ENCODE data around the gene FAR1. TPM values are rescaled to one million over a fixed set of nuclear protein-coding genes. Genes with fewer than 3 reads are reported as not detected.
"Not testable (repeated sequence)": the region's sequence is repeated elsewhere in the genome, so short reads cannot be mapped to it uniquely, and the experiment has no call there.

The FAR1 gene
- total and polyA plus RNA-seq, 2 of the 4 experiments (the other 2 are of a cell fraction): 35.3 to 119 TPM

DNA sequence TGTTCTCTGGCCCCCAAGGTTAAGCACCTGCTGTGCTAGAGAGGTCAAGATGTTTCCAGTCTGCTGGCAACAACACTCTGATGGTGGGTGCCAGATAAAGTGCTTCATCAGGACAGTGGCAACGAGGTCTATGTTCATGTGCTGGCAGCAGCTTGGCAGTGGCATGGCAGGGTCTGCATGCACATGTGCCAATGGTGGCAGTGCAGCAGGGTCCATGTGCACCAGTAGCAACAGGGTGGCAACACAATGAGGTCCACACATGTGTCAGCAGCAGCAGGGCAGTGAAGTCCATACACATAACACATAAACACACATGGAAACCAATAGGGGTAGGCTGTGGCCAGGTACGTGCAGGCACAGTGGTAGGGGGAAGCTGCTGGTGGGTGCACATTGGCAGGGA lies 48.4 kb upstream of the FAR1 start (continued):
- TF ChIP-seq RCOR1 (IDR thresholded peaks at IDR 0.05; ENCODE audit: insufficient replicate concordance, low read length): no peak

DNA sequence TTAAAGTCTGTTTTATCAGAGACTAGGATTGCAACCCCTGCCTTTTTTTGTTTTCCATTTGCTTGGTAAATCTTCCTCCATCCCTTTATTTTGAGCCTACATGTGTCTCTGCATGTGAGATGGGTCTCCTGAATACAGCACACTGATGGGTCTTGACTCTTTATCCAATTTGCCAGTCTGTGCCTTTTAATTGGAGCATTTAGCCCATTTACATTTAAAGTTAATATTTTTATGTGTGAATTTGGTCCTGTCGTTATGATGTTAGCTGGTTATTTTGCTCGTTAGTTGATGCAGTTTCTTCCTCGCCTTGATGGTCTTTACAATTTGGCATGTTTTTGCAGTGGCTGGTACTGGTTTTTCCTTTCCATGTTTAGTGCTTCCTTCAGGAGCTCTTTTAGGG lies 41.6 kb upstream of the FAR1 start:
- H3K18ac ChIP-seq (ENCODE audit: low read depth, low read length); H3K9me3 ChIP-seq (ENCODE audit: control insufficient read depth, insufficient read depth, low read length); H3K9me1 ChIP-seq (ENCODE audit: insufficient read depth, low read length); H2BK5ac ChIP-seq (ENCODE audit: low read depth, low read length, poor library complexity, severe bottlenecking); dilution Hi-C loops (cut with HindIII; ENCODE audit: low sequenced_read_pairs, unreplicated experiment); H4K5ac ChIP-seq (ENCODE audit: low read depth, low read length); H2AK5ac ChIP-seq (ENCODE audit: low read depth, low read length); in situ Hi-C loops (cut with MboI; ENCODE audit: low sequenced_read_pairs); CTCF ChIA-PET; H4K91ac ChIP-seq (ENCODE audit: insufficient read depth, low read depth, low read length); H3K4ac ChIP-seq (ENCODE audit: low read depth, low read length); H2BK20ac ChIP-seq (ENCODE audit: low read depth, low read length); H3K36me3 ChIP-seq (ENCODE audit: control insufficient read depth, insufficient read depth, low read length); H3K4me1 ChIP-seq (ENCODE audit: control insufficient read depth, insufficient read depth, low read length); intact Hi-C loops (cut with micrococcal nuclease); H3K27me3 ChIP-seq (ENCODE audit: control insufficient read depth, insufficient read depth, low read length); H3K4me3 ChIP-seq (ENCODE audit: insufficient read depth, low read depth, low read length); H3K79me1 ChIP-seq (ENCODE audit: low read depth in 1 of 2, low read length in 2 of 2); BruUV-seq (replicated peaks); ATAC-seq (ENCODE audit: low read depth); H3K23ac ChIP-seq (ENCODE audit: low read depth, low read length); H2BK120ac ChIP-seq (ENCODE audit: low read depth, low read length); H3K56ac ChIP-seq (ENCODE audit: extremely low read depth, insufficient read depth, low read length); H4K20me1 ChIP-seq (ENCODE audit: insufficient read depth, low read length); H4K8ac ChIP-seq (ENCODE audit: low read depth in 2 of 2, low read length in 2 of 2); H2AK9ac ChIP-seq (replicated peaks; ENCODE audit: low read depth, low read length, poor library complexity); H3K4me2 ChIP-seq (ENCODE audit: low read depth, low read length); H2AFZ ChIP-seq (replicated peaks; ENCODE audit: low read length, poor library complexity); H3K14ac ChIP-seq (replicated peaks; ENCODE audit: low read depth, low read length); POLR2A ChIA-PET (ENCODE audit: unreplicated experiment); H3K27ac ChIP-seq (ENCODE audit: insufficient read depth, low read length); H3K9ac ChIP-seq (ENCODE audit: low read depth, low read length); H2BK15ac ChIP-seq (ENCODE audit: low read depth, low read length); DNase-seq: not testable (repeated sequence)
- no CpG with 5 or more reads among the region's 3 CpGs for WGBS, 2 experiments (ENCODE audit: extremely low coverage in 2 of 2, insufficient read length in 1 of 2)

DNA sequence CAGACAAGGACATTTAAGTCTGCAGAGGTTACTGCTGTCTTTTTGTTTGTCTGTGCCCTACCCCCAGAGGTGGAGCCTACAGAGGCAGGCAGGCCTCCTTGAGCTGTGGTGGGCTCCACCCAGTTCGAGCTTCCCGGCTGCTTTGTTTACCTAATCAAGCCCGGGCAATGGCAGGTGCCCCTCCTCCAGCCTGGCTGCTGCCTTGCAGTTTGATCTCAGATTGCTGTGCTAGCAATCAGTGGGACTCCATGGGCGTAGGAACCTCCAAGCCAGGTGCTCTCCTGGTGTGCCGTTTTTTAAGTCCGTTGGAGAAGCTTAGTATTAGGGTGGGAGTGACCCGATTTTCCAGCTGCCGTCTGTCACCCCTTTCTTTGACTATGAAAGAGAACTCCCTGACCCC lies 39.8 kb upstream of the FAR1 start:
- POLR2A ChIA-PET (ENCODE audit: unreplicated experiment); H3K27ac ChIP-seq (ENCODE audit: insufficient read depth, low read length); H2AK5ac ChIP-seq (ENCODE audit: low read depth, low read length); CTCF ChIA-PET; dilution Hi-C loops (cut with HindIII; ENCODE audit: low sequenced_read_pairs, unreplicated experiment); H3K18ac ChIP-seq (ENCODE audit: low read depth, low read length); H3K4ac ChIP-seq (ENCODE audit: low read depth, low read length); H4K20me1 ChIP-seq (ENCODE audit: insufficient read depth, low read length); H3K23ac ChIP-seq (ENCODE audit: low read depth, low read length); H4K5ac ChIP-seq (ENCODE audit: low read depth, low read length); H3K9ac ChIP-seq (ENCODE audit: low read depth, low read length); H2BK15ac ChIP-seq (ENCODE audit: low read depth, low read length); H3K9me1 ChIP-seq (ENCODE audit: insufficient read depth, low read length); H2AFZ ChIP-seq (replicated peaks; ENCODE audit: low read length, poor library complexity); H3K4me2 ChIP-seq (ENCODE audit: low read depth, low read length); H3K56ac ChIP-seq (ENCODE audit: extremely low read depth, insufficient read depth, low read length); H2BK120ac ChIP-seq (ENCODE audit: low read depth, low read length); H2BK20ac ChIP-seq (ENCODE audit: low read depth, low read length); H3K4me3 ChIP-seq (ENCODE audit: insufficient read depth, low read depth, low read length); H4K8ac ChIP-seq (ENCODE audit: low read depth in 2 of 2, low read length in 2 of 2); H3K4me1 ChIP-seq (ENCODE audit: control insufficient read depth, insufficient read depth, low read length); H3K79me1 ChIP-seq (ENCODE audit: low read depth in 1 of 2, low read length in 2 of 2); H3K36me3 ChIP-seq (ENCODE audit: control insufficient read depth, insufficient read depth, low read length); H3K27me3 ChIP-seq (ENCODE audit: control insufficient read depth, insufficient read depth, low read length); in situ Hi-C loops (cut with MboI; ENCODE audit: low sequenced_read_pairs); BruUV-seq (replicated peaks); DNase-seq; H3K14ac ChIP-seq (replicated peaks; ENCODE audit: low read depth, low read length); H2AK9ac ChIP-seq (replicated peaks; ENCODE audit: low read depth, low read length, poor library complexity); H3K9me3 ChIP-seq (ENCODE audit: control insufficient read depth, insufficient read depth, low read length); H4K91ac ChIP-seq (ENCODE audit: insufficient read depth, low read depth, low read length); H2BK5ac ChIP-seq (ENCODE audit: low read depth, low read length, poor library complexity, severe bottlenecking); intact Hi-C loops (cut with micrococcal nuclease); ATAC-seq (ENCODE audit: low read depth): not testable (repeated sequence)
- 100% methylated on average over 2 of the region's 8 CpGs; no CpG with 5 or more reads in 1 of the 2 experiments for WGBS, 2 experiments (ENCODE audit: extremely low coverage in 2 of 2, insufficient read length in 1 of 2)
